ENCODE measurements around the gene ZNF423. TPM values are rescaled to one million over a fixed set of nuclear protein-coding genes. Genes with fewer than 3 reads are reported as not detected.

The ZNF423 gene
- polyA plus RNA-seq, 1 donor = 27.8 TPM

GRCh38 chr16:49457196-49457595, 398.7 kb downstream of the ZNF423 start:
- no peak for DNase-seq

- DNase-seq = no peak
These were observed 399.1 kb downstream of the ZNF423 start for GRCh38 chr16:49456763-49457162.

GRCh38 chr16:49455991-49456745, 399.7 kb downstream of the ZNF423 start:
- DNase-seq = no peak

- DNase-seq = no peak
These were observed 400.5 kb downstream of the ZNF423 start for GRCh38 chr16:49455181-49455990.

GRCh38 chr16:49454426-49455180, 401.3 kb downstream of the ZNF423 start:
- no peak for DNase-seq

- no peak for DNase-seq
These were observed 401.9 kb downstream of the ZNF423 start for GRCh38 chr16:49453983-49454382.

GRCh38 chr16:49453021-49453420, 402.9 kb downstream of the ZNF423 start:
- no peak for DNase-seq

- no peak for DNase-seq
These were observed 403.3 kb downstream of the ZNF423 start for GRCh38 chr16:49452578-49452977.

- no peak for DNase-seq
These were observed 403.8 kb downstream of the ZNF423 start for GRCh38 chr16:49452108-49452507.

- no peak for DNase-seq
These were observed 409.1 kb downstream of the ZNF423 start for GRCh38 chr16:49446805-49447204.

- DNase-seq = no peak
These were observed 412.3 kb downstream of the ZNF423 start for GRCh38 chr16:49443576-49443975.

GRCh38 chr16:49442805-49443204, 413.1 kb downstream of the ZNF423 start:
- no peak for DNase-seq

- peak; percentile 61 for DNase-seq
These were observed 414.5 kb downstream of the ZNF423 start for GRCh38 chr16:49441366-49441780.

GRCh38 chr16:49440156-49441065, 415.5 kb downstream of the ZNF423 start:
- DNase-seq = no peak

GRCh38 chr16:49439676-49440075, 416.2 kb downstream of the ZNF423 start:
- no peak for DNase-seq

GRCh38 chr16:49439050-49439449, 416.9 kb downstream of the ZNF423 start:
- DNase-seq = no peak

Other genes starting within 250 kb of the ZNF423 start
- gene CNEP1R1, start 169.1 kb upstream of the ZNF423 start, polyA plus RNA-seq (ENCODE audit: insufficient read length) = 35.4 TPM
- 23.3 TPM for gene HEATR3, start 209.9 kb upstream of the ZNF423 start, polyA plus RNA-seq (ENCODE audit: insufficient read length)